Pons (tissue), 1 donor: ENCODE data around the gene LRP4.

Experiments used
- DNase-seq: peaks from one replicate; pipeline ENCODE4 v3.0.0-alpha.2; 2016; ENCODE audit warnings: low spot score

Gene LRP4

GRCh38 chr11:46892838-46893237, 25.5 kb downstream of the LRP4 start:
- no peak for DNase-seq

- DNase-seq: no peak
Observed at GRCh38 chr11:46892109-46892508, 26.2 kb downstream of the LRP4 start.

- DNase-seq: no peak
Observed at GRCh38 chr11:46890665-46891064, 27.7 kb downstream of the LRP4 start.

- peak; percentile 84 for DNase-seq
Observed at GRCh38 chr11:46889689-46890475, 28.5 kb downstream of the LRP4 start.

- DNase-seq: no peak
Observed at GRCh38 chr11:46889251-46889650, 29.1 kb downstream of the LRP4 start.

- DNase-seq: no peak
Observed at GRCh38 chr11:46888636-46889035, 29.7 kb downstream of the LRP4 start.

- DNase-seq: no peak
Observed at GRCh38 chr11:46886211-46886610, 32.1 kb downstream of the LRP4 start.

- no peak for DNase-seq
Observed at GRCh38 chr11:46879056-46879585, 39.2 kb downstream of the LRP4 start.

- DNase-seq: no peak
Observed at GRCh38 chr11:46877580-46877979, 40.8 kb downstream of the LRP4 start.

- no peak for DNase-seq
Observed at GRCh38 chr11:46876471-46876870, 41.9 kb downstream of the LRP4 start.

GRCh38 chr11:46874586-46874985, 43.8 kb downstream of the LRP4 start:
- DNase-seq: no peak

- DNase-seq: no peak
Observed at GRCh38 chr11:46868912-46869311, 49.4 kb downstream of the LRP4 start.

- no peak for DNase-seq
Observed at GRCh38 chr11:46865340-46865739, 53.0 kb downstream of the LRP4 start.

- no peak for DNase-seq
Observed at GRCh38 chr11:46860218-46860617, 58.1 kb downstream of the LRP4 start.

GRCh38 chr11:46858920-46859546, 59.3 kb downstream of the LRP4 start:
- DNase-seq: peak; percentile 26

- peak; percentile 34 for DNase-seq
Observed at GRCh38 chr11:46857666-46858065, 60.7 kb downstream of the LRP4 start.

GRCh38 chr11:46856605-46857343, 61.6 kb downstream of the LRP4 start:
- peak; percentile 64 for DNase-seq

GRCh38 chr11:46855863-46856262, 62.5 kb downstream of the LRP4 start:
- no peak for DNase-seq

- DNase-seq: no peak
Observed at GRCh38 chr11:46855167-46855566, 63.2 kb downstream of the LRP4 start.

- DNase-seq: no peak
Observed at GRCh38 chr11:46850829-46851380, 67.4 kb downstream of the LRP4 start.

GRCh38 chr11:46849631-46850030, 68.7 kb downstream of the LRP4 start:
- DNase-seq: no peak

- DNase-seq: no peak
Observed at GRCh38 chr11:46846510-46846830, 71.9 kb downstream of the LRP4 start.
